Measurements from ENCODE around the gene AHDC1. TPM values are rescaled to one million over a fixed set of nuclear protein-coding genes. Genes with fewer than 3 reads are reported as not detected.

The AHDC1 gene
- total RNA-seq, 2 experiments from 2014 or later, result 6.5 to 13.8 TPM

GRCh38 chr1:27531959-27532685, 71.8 kb downstream of the AHDC1 start:
- BruUV-seq (replicated peaks), result no TSS peak
- Histone ChIP-seq H3K4me1 (ENCODE audit: insufficient read depth, low read length, poor library complexity, severe bottlenecking) (peaks cover 24% of the 10 kb centered on the region), H3K27ac (ENCODE audit: low read depth, low read length, poor library complexity, severe bottlenecking) (no peak overlapping the region)

GRCh38 chr1:27530192-27530591, 73.8 kb downstream of the AHDC1 start:
- Histone ChIP-seq H3K9me2 (ENCODE audit: insufficient read depth, low read length) (no peaks in the 10 kb centered on the region), H3K4me1 (ENCODE audit: insufficient read depth, low read length, poor library complexity, severe bottlenecking) (peaks cover 43% of the 10 kb centered on the region), H3K9me3 (ENCODE audit: low read length) (no peaks in the 10 kb centered on the region), H3K27ac (ENCODE audit: low read depth, low read length, poor library complexity, severe bottlenecking) (no peak overlapping the region), H3K36me3 (ENCODE audit: insufficient read depth, low read length) (no peaks in the 10 kb centered on the region), H3K4me2 (ENCODE audit: low read length) (no peak overlapping the region), H3K79me2 (ENCODE audit: insufficient read depth, low read depth, low read length) (no peaks in the 10 kb centered on the region; the same call in 1 of the 2 replicates), H3K4me3 (ENCODE audit: low read depth, low read length, poor library complexity, severe bottlenecking) (no peak overlapping the region), H4K20me1 (ENCODE audit: insufficient read depth, low read length) (no peaks in the 10 kb centered on the region), H2AFZ (ENCODE audit: low read length) (no peak overlapping the region)
- DNase-seq (ENCODE audit: low spot score), result no peak
- no peak for TF ChIP-seq EZH2phosphoT487 (IDR thresholded peaks at IDR 0.05; ENCODE audit: borderline replicate concordance, low read depth, low read length)
- no peak for TF ChIP-seq CTCF (conservative IDR thresholded peaks at IDR 0.05; ENCODE audit: low read length)
- intact Hi-C loops (cut with micrococcal nuclease; ENCODE audit: unreplicated experiment), result no loop called here
- no TSS peak for BruUV-seq (replicated peaks)
- POLR2A ChIA-PET, result interaction anchor here (0.9 kb wide), 1 partner anchor 8 kb away, joined by 4 read pairs; no protein-coding TSS in a partner anchor
- CTCF ChIA-PET (ENCODE audit: unreplicated experiment), result no interaction called here

More at GRCh38 chr1:27531959-27532685, 71.8 kb downstream of the AHDC1 start:
- no peak for DNase-seq (ENCODE audit: low spot score)
- H3K4me3 ChIP-seq (ENCODE audit: low read depth, low read length, poor library complexity, severe bottlenecking), result no peak overlapping the region
- POLR2A ChIA-PET, result no interaction called here
- H3K36me3 ChIP-seq (ENCODE audit: insufficient read depth, low read length), result no peaks in the 10 kb centered on the region
- H3K9me2 ChIP-seq (ENCODE audit: insufficient read depth, low read length), result no peaks in the 10 kb centered on the region
- no peak overlapping the region for H3K4me2 ChIP-seq (ENCODE audit: low read length)
- no peak overlapping the region for H2AFZ ChIP-seq (ENCODE audit: low read length)
- CTCF ChIA-PET (ENCODE audit: unreplicated experiment), result no interaction called here
- intact Hi-C loops (cut with micrococcal nuclease; ENCODE audit: unreplicated experiment), result no loop called here
- no peaks in the 10 kb centered on the region for H4K20me1 ChIP-seq (ENCODE audit: insufficient read depth, low read length)
- H3K79me2 ChIP-seq (ENCODE audit: insufficient read depth, low read depth, low read length), result no peaks in the 10 kb centered on the region
- no peaks in the 10 kb centered on the region for H3K9me3 ChIP-seq (ENCODE audit: low read length)
- TF ChIP-seq EZH2phosphoT487 (IDR thresholded peaks at IDR 0.05; ENCODE audit: borderline replicate concordance, low read depth, low read length), result no peak
- no peak for TF ChIP-seq CTCF (conservative IDR thresholded peaks at IDR 0.05; ENCODE audit: low read length)

GRCh38 chr1:27529704-27530018, 74.3 kb downstream of the AHDC1 start:
- H4K20me1 ChIP-seq (ENCODE audit: insufficient read depth, low read length), result no peaks in the 10 kb centered on the region
- H3K79me2 ChIP-seq (ENCODE audit: insufficient read depth, low read depth, low read length), result no peaks in the 10 kb centered on the region; the same call in 1 of the 2 replicates
- intact Hi-C loops (cut with micrococcal nuclease; ENCODE audit: unreplicated experiment), result loop anchor here (5.0 kb wide), 1 partner anchor 112 kb away; no protein-coding TSS in a partner anchor
- TF ChIP-seq EZH2phosphoT487 (IDR thresholded peaks at IDR 0.05; ENCODE audit: borderline replicate concordance, low read depth, low read length) (no peak), CTCF (conservative IDR thresholded peaks at IDR 0.05; ENCODE audit: low read length) (no peak)
- H3K4me3 ChIP-seq (ENCODE audit: low read depth, low read length, poor library complexity, severe bottlenecking), result no peak overlapping the region
- DNase-seq (ENCODE audit: low spot score), result no peak
- ChIA-PET POLR2A (interaction anchor here (0.9 kb wide), 1 partner anchor 8 kb away, joined by 4 read pairs; no protein-coding TSS in a partner anchor), CTCF (ENCODE audit: unreplicated experiment) (no interaction called here)
- H3K9me2 ChIP-seq (ENCODE audit: insufficient read depth, low read length), result no peaks in the 10 kb centered on the region
- no peak overlapping the region for H3K4me2 ChIP-seq (ENCODE audit: low read length)
- H3K36me3 ChIP-seq (ENCODE audit: insufficient read depth, low read length), result no peaks in the 10 kb centered on the region
- no TSS peak for BruUV-seq (replicated peaks)
- H3K4me1 ChIP-seq (ENCODE audit: insufficient read depth, low read length, poor library complexity, severe bottlenecking), result peaks cover 49% of the 10 kb centered on the region
- H2AFZ ChIP-seq (ENCODE audit: low read length), result no peak overlapping the region
- H3K9me3 ChIP-seq (ENCODE audit: low read length), result no peaks in the 10 kb centered on the region
- no peak overlapping the region for H3K27ac ChIP-seq (ENCODE audit: low read depth, low read length, poor library complexity, severe bottlenecking)
